GM15510 (cell line): ENCODE measurements around the gene SCAF11.

Experiments
- POLR2A ChIP-seq: IDR thresholded peaks from 3 replicates; pipeline ENCODE4 v1.6.1; 2011; ENCODE audit warnings: borderline replicate concordance; ENCODE audit not compliant: insufficient read length; ENCODE audit errors: extremely low read depth

Gene SCAF11

GRCh38 chr12:45959025-45959424, 31.3 kb downstream of the SCAF11 start:
- TF ChIP-seq POLR2A: no peak

- no peak for TF ChIP-seq POLR2A
Observed at GRCh38 chr12:45948546-45948945, 41.8 kb downstream of the SCAF11 start.

DNA sequence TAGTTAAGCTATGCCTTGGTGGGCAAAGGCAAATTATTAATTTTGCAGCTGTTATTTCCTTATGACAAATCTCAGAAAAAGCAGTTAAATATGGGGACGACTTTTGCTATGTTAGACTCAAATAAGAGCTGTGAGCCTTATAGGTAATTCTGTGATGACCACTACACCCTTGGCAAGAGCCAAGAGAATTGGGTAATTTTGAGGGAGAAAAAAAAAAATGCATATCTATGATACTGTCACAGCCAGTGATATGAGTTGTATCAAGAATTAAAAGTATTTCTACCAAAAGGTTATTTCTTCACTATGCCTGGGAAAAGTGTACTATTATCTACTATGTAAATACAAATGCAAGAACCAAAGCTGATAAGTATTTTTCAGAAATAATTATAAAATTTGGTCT, 43.9 kb downstream of the SCAF11 start:
- no peak for TF ChIP-seq POLR2A

DNA sequence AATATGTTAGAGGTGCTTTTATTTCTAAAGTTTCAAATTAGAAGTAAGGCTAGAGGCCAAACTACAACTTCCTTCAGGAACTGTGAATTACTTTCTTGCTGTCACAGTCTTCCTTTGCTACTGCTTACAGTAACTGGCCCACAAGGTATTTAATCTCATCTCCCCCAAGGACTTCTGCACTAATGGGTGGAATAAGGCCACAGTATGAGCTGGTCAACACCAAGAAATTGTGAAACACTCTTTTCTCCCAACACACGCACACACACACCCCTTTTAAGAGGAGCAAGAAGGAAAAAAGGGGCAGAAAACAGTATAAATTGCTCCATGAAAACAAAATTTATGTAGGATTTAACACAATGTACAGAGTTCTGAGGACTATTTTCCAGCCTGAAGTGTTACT, 45.6 kb downstream of the SCAF11 start:
- TF ChIP-seq POLR2A: no peak

- no peak for TF ChIP-seq POLR2A
Observed at GRCh38 chr12:45939759-45940158, 50.6 kb downstream of the SCAF11 start.

DNA sequence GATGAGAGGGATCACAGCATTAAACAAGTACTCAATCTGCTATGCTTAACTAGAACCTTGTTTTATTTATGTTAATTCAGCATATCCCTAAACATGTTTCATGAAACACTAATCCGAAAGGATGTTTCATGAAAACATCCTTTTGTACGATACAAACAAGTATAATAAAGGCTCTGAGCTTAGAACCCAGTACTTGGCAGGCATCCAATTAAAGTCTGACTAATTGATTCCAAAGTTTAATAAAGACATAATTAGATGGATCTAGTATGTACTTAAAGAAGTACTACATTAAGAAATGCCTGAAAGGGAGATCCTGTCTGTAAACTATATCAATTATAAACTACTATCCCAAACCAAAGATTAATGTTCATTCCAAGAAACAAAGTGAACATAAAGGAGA, 51.8 kb downstream of the SCAF11 start:
- no peak for TF ChIP-seq POLR2A

DNA sequence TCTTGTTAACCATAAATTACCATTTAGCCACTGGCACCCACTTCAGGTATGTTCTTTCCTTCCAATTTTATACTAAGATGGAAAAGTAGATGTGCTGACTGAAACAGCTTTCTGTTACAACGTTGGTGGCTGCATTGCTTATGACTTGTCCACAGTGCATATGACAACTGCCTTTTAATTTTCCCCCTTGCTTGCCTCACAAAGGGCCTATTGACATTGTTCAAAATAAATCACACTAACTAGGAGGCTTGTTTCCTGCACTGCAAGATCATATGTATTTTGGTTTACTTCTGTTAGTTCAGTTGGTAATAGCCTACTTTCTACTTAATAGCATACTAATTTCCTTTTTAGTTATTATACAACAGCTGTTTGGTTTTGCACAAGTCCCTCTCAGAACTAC, 55.4 kb downstream of the SCAF11 start:
- no peak for TF ChIP-seq POLR2A

DNA sequence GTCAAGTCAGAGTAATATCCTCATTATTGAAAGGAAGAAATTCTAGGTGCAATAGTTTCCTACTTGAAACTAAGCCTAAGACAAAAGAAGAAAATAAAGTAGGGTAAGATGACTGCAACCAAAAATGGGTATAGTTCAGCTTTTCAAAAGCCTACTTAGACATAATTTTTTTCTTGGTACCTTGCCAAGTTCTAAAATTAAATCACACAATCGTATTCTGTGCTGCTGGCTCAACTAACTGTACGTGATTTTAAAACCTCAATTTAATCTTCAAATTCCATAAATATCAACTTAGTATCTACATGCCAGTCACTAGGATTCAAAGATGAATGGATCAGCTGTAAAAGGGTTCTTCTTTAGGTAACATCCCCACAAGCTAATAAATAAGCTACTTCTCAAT, 56.9 kb downstream of the SCAF11 start:
- no peak for TF ChIP-seq POLR2A

- TF ChIP-seq POLR2A: no peak
Observed at GRCh38 chr12:45930369-45930768, 60.0 kb downstream of the SCAF11 start.

DNA sequence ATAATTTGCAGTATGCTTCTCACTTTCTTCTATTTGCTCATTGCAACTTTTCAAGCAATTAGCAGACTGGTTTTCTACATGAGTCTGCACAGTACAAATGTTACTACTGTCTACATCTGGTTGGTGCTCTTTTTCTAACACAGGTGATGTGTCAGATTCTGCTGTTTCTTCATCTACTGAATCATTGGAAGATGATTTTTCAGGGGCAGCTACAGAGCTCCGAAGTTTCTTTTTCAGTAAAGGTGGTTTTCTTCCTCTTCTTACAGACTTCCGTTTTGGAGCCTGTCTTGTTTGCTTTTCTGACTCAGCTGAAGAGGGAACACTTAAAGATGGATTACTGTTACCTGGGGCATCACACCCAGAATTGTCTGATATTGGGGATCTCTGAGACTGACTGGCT, 62.1 kb downstream of the SCAF11 start:
- no peak for TF ChIP-seq POLR2A

DNA sequence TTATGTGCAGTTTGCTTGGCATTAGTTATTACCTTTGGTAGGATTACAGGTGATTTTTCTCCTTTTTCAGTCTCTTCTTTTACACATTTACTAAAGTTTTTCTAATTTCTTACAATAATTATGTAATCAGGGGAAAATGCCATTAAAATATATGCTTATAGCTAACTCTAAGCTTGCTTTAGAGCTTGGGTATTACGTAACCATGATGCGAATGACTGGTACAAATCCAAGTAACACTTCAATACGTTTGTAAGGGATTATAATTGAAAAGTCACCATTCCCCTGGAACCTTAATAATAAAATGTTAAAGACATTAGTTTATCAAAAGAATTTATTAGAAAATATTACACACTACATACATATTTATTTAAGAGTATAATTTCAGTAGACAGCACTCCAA, 71.6 kb downstream of the SCAF11 start:
- TF ChIP-seq POLR2A: no peak

- no peak for TF ChIP-seq POLR2A
Observed at GRCh38 chr12:45915405-45915804, 75.0 kb downstream of the SCAF11 start.

- no peak for TF ChIP-seq POLR2A
Observed at GRCh38 chr12:45914090-45914489, 76.3 kb downstream of the SCAF11 start.

DNA sequence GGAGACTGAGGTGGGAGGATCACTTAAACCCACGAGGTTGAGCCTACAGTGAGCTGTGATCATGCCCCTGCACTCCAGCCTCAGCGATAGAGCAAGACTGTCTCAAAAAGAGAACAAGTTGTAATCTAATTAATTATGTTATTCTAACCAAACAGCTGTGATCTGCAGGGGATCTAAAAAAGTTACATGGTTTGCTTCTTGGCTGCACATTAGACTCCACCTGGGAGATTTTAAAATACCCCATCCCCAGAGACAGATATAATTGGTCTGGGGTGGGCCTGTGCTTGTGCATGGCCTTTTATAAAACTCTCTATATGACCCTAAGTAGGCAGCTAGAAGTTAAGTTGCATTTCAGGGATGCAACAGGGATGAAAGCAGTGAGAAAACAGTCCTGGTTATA, 76.7 kb downstream of the SCAF11 start:
- no peak for TF ChIP-seq POLR2A

GRCh38 chr12:45912774-45913173, 77.6 kb downstream of the SCAF11 start:
- TF ChIP-seq POLR2A: no peak

DNA sequence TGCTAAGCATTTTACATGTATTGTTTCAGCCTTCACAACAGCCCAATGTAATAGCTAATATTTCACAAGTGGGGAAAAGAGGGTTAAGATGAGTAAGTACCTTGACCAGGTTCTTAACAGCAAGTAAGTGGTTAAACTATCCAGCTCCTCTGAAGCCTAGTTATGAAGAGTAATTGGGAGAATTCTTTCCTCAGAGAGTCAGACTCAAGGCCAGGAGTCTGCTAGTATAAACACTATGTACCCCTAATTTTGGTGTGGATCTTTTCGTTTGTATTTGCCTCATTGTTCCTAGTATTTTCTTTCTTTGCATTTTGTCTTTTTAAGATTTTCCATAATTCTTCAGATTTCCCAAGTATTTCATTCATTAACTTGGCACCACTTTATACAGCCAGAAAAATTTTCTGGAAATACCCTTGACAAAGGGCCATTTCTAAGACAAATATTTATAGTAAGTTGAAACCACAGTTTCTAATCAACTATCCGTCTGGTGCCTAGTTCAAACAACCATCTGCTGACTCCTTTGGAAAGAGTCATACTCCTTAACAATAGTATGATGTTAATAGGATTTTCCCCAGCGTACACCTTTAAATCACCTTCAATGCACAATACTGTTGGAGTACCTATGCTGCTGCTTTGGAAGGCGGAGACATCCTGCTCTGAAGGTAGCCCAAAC, 81.2 kb downstream of the SCAF11 start:
- TF ChIP-seq POLR2A: no peak

DNA sequence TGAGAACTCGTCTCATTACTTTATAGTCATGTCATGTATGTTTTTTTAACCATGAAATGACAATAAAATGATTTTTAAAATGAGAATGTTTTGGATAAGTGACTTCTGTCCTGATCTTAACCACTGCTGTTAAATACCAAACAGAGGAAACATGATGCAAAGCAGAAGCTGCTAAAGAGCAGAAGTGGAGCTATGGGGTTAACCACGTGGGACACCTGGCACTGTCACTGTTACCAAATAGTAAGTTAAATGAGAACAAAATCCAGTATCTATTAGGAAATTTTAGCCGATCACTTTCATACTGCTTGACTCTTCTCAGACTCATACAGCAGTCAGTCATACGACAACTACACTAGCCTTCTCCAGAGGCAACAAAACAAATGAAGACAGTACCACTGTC, 82.4 kb downstream of the SCAF11 start:
- no peak for TF ChIP-seq POLR2A
